Measurements from ENCODE around the gene ARHGAP24. TPM values are rescaled to one million over a fixed set of nuclear protein-coding genes. Genes with fewer than 3 reads are reported as not detected.

The ARHGAP24 gene
- total RNA-seq, 2 donors from 2014 or later = 34.0 to 42.0 TPM

DNA sequence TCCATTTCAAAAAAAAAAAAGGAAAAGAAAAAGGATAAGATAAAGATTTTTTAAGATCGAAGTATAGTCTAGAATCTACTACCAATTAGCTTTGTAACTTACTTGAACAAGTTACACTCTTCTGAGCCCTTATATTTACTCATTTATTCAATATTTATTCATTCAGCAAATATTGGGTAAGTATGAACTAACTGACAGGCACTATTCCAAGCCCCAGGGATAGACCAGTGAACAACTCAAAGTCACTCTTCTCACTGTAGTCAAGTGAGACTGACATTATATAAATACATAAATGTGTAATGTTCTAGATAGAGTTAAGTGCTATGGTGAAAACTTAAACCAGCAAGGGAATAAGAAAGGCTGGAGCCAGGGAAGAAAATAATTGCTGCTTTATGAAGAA, 131.6 kb downstream of the ARHGAP24 start:
- H3K4me3 ChIP-seq = no peak overlapping the region
- H3K27me3 ChIP-seq = no peaks in the 10 kb centered on the region
- TF ChIP-seq, protein P1, sequence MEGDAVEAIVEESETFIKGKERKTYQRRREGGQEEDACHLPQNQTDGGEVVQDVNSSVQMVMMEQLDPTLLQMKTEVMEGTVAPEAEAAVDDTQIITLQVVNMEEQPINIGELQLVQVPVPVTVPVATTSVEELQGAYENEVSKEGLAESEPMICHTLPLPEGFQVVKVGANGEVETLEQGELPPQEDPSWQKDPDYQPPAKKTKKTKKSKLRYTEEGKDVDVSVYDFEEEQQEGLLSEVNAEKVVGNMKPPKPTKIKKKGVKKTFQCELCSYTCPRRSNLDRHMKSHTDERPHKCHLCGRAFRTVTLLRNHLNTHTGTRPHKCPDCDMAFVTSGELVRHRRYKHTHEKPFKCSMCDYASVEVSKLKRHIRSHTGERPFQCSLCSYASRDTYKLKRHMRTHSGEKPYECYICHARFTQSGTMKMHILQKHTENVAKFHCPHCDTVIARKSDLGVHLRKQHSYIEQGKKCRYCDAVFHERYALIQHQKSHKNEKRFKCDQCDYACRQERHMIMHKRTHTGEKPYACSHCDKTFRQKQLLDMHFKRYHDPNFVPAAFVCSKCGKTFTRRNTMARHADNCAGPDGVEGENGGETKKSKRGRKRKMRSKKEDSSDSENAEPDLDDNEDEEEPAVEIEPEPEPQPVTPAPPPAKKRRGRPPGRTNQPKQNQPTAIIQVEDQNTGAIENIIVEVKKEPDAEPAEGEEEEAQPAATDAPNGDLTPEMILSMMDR (IDR thresholded peaks at IDR 0.05) = no peak
- H3K27ac ChIP-seq = no peak overlapping the region
- peaks cover 0 to 15% of the 10 kb centered on the region in 2 donors for H3K4me1 ChIP-seq
- DNase-seq (ENCODE audit: low spot score) = no peak
- H3K36me3 ChIP-seq = no peaks in the 10 kb centered on the region
- no peaks in the 10 kb centered on the region for H3K9me3 ChIP-seq

- H3K36me3 ChIP-seq = no peaks in the 10 kb centered on the region
- H3K4me3 ChIP-seq = no peak overlapping the region
- no peak for DNase-seq (ENCODE audit: low spot score)
- H3K9me3 ChIP-seq = no peaks in the 10 kb centered on the region
- peaks cover 0 to 15% of the 10 kb centered on the region in 2 donors for H3K4me1 ChIP-seq
- TF ChIP-seq, protein P1 (IDR thresholded peaks at IDR 0.05) = no peak
- no peaks in the 10 kb centered on the region for H3K27me3 ChIP-seq
- H3K27ac ChIP-seq = no peak overlapping the region
These were observed 132.7 kb downstream of the ARHGAP24 start for GRCh38 chr4:85607624-85608023.

GRCh38 chr4:85610450-85610849, 135.5 kb downstream of the ARHGAP24 start:
- Histone ChIP-seq H3K4me1 (no peaks in the 10 kb centered on the region), H3K36me3 (no peaks in the 10 kb centered on the region), H3K27me3 (no peaks in the 10 kb centered on the region), H3K27ac (no peak overlapping the region), H3K4me3 (no peak overlapping the region), H3K9me3 (no peaks in the 10 kb centered on the region)
- no peak for DNase-seq (ENCODE audit: low spot score)
- TF ChIP-seq, protein P1 (IDR thresholded peaks at IDR 0.05) = no peak

GRCh38 chr4:85611661-85612060, 136.7 kb downstream of the ARHGAP24 start:
- Histone ChIP-seq H3K4me3 (no peak overlapping the region), H3K4me1 (no peaks in the 10 kb centered on the region), H3K36me3 (no peaks in the 10 kb centered on the region), H3K27me3 (no peaks in the 10 kb centered on the region), H3K9me3 (no peaks in the 10 kb centered on the region), H3K27ac (no peak overlapping the region)
- TF ChIP-seq, protein P1 (IDR thresholded peaks at IDR 0.05) = no peak
- DNase-seq (ENCODE audit: low spot score) = no peak

- Histone ChIP-seq H3K4me3 (no peak overlapping the region), H3K9me3 (no peaks in the 10 kb centered on the region), H3K27me3 (no peaks in the 10 kb centered on the region), H3K4me1 (no peaks in the 10 kb centered on the region), H3K27ac (no peak overlapping the region), H3K36me3 (no peaks in the 10 kb centered on the region)
- no peak for DNase-seq (ENCODE audit: low spot score)
- TF ChIP-seq, protein P1 (IDR thresholded peaks at IDR 0.05) = no peak
These were observed 139.0 kb downstream of the ARHGAP24 start for GRCh38 chr4:85613901-85614300.

DNA sequence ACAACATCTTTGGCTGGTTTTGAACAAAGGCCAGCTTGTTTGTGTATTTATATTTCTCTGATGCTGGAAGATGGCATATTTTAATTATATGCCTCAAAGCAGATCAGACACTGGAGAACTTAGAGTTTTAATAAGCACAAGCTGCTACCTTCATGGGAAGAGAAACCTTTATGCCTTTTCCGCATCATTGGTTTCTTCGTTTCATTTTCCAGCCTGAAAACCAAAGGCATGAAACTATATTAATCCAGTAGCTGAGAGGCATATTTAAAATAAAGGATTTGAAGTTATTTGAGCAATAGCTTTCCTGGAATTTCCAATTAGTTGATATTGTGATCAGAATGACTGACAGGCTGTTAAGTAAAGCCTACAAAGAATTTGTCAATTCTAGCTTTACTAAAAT, 141.0 kb downstream of the ARHGAP24 start:
- no peaks in the 10 kb centered on the region for H3K9me3 ChIP-seq
- TF ChIP-seq, protein P1 (IDR thresholded peaks at IDR 0.05) = no peak
- H3K27me3 ChIP-seq = no peaks in the 10 kb centered on the region
- H3K36me3 ChIP-seq = no peaks in the 10 kb centered on the region
- no peak overlapping the region for H3K27ac ChIP-seq
- H3K4me1 ChIP-seq = no peaks in the 10 kb centered on the region
- no peak for DNase-seq (ENCODE audit: low spot score)
- no peak overlapping the region for H3K4me3 ChIP-seq

Data from right atrium auricular region (tissue), 2 donors.